Cerebellar cortex (tissue), 1 donor: Measurements from ENCODE around the gene NDOR1.

ENCODE experiments used
- DNase-seq: peaks from one replicate; pipeline ENCODE4 v3.0.0-alpha.2; 2015; ENCODE audit warnings: low spot score

The NDOR1 gene

GRCh38 chr9:137205126-137206069 is at the start of gene NDOR1, which contains the start of gene TMEM203:
NDOR1 (plus strand) TSS chr9:137205700; CDS start chr9:137205778, 78 bp downstream.
TMEM203 (minus strand) TSS chr9:137205648; CDS start chr9:137205414, 234 bp downstream.
- peak; percentile 88 for DNase-seq

- DNase-seq = no peak
These were observed 48.7 kb upstream of the NDOR1 start for GRCh38 chr9:137156567-137157375.

- peak; percentile 92 for DNase-seq
These were observed 47.7 kb upstream of the NDOR1 start for GRCh38 chr9:137157618-137158415.

DNA sequence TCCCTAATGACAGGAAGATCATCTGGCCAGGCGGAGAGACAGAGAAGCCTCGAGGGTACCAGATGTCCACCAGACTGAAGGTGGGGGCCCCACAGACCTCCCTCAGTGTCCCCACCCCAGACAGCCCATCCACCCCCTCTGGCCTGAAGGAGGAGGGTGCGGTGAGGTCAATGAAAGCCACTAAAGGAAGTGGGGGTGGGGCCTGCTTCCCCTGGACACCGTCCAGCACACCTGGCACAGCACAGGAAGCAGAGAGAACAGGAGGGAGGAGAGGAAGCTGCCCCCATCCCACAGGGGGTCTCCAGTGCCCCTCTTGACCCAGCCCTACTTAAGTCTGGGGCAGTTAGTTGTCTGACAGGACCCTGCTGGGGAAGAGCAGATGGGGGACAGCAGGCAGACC is 46.9 kb upstream of the NDOR1 start:
- no peak for DNase-seq

GRCh38 chr9:137159105-137160053 is 46.1 kb upstream of the NDOR1 start:
- no peak for DNase-seq

DNA sequence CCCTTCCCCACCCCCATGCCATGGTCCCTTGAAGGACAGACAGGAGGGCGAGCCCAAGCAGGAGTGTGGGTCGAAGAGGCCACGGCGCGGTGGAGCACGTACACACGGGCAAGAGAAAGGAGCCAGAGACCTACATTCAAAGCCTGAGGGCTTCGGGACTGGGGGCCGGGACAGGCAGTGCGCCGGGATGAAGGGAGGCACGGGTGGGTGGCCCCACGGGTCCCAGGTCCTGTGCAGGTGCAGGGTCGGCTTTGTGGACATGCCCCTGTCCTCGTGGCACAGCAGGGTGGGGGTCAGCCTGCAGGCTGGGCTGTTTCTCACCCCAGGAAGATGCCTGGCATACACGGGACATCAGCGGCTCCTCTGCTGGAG is 45.5 kb upstream of the NDOR1 start:
- DNase-seq = no peak

DNA sequence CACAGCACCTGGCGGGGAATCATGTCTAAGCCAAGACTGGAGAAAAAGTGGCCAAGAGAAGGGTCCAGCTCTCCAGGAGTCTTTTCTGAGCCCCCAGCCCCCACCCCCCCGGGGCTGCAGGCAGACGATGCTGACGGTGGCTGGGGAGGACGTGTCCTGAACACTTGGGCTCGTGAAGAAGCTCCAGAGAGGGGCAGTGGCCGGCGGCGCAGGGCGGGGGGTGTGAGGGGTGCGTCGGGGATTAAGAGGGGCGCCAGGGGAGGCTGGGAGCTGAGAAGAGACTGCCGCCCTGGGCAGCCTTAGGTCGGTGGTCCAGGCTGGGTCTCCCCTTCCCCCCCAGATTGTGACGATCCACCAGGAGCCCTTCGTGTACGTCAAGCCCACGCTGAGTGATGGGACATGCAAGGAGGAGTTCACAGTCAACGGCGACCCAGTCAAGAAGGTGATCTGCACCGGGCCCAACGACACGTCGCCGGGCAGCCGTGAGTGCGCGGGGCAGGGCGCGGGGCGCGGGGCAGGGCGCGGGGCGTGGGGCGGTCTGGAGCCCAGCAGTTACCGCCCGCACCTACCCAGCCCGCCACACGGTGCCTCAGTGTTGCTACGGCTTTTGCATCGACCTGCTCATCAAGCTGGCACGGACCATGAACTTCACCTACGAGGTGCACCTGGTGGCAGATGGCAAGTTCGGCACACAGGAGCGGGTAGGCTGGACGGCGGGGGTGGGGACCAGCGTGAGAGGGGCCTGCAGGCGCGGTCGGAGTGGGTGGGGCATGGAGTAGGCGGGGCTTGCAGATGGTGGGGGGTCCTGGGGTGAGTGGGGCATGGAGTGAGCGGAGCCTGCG is 44.6 kb upstream of the NDOR1 start:
- no peak for DNase-seq

- no peak for DNase-seq
These were observed 43.7 kb upstream of the NDOR1 start for GRCh38 chr9:137161558-137162486.

DNA sequence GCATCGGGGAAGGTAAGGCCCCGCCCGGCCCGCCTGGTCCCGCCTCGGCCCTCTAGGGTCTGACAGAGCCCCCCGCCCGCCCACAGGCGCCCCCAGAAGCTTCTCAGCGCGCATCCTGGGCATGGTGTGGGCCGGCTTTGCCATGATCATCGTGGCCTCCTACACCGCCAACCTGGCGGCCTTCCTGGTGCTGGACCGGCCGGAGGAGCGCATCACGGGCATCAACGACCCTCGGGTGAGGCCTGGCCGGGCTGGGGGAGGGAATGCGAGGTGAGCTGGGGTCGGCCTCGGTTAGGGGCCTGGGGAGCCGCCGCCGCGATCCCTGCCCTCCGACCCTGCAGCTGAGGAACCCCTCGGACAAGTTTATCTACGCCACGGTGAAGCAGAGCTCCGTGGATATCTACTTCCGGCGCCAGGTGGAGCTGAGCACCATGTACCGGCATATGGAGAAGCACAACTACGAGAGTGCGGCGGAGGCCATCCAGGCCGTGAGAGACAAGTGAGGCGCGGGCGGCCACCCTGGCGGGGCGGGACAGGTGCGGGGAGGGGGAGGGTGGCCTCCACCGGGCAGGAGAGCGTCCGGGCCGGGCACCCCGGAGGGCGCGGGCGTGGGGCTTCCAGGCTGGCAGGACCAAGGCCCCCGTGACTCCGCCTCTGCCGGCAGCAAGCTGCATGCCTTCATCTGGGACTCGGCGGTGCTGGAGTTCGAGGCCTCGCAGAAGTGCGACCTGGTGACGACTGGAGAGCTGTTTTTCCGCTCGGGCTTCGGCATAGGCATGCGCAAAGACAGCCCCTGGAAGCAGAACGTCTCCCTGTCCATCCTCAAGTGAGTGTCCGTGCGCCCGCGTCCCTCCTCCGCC is 42.8 kb upstream of the NDOR1 start:
- DNase-seq = no peak

DNA sequence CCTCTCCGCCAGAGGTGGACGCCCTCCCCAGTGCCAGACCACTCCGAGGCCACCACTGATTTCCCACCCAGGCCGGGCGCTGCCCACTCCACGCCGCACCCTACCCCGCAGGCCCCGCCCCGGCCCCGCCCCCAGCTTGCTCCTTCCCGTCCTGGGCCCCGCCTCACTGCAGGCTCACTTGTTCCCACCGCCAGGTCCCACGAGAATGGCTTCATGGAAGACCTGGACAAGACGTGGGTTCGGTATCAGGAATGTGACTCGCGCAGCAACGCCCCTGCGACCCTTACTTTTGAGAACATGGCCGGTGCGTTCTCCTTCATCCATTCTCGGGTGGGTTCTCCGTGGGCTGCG is 42.2 kb upstream of the NDOR1 start:
- no peak for DNase-seq

DNA sequence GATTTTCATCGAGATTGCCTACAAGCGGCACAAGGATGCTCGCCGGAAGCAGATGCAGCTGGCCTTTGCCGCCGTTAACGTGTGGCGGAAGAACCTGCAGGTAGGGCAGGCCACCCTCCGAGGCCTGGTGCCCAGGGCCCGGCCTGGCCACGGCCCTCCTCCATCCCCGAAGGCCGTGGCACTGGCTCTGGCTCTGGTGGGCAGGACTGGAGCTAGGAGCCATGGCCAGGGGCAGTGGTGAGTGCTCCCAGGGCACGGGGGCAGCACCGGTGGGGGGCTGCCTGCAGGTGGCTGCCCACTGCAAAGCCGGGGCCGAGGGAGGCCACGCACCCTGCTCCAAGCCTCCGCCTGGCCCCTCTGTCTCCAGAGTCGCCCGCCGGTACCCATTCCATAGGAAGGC is 41.7 kb upstream of the NDOR1 start:
- DNase-seq = no peak

- DNase-seq = no peak
These were observed 40.9 kb upstream of the NDOR1 start for GRCh38 chr9:137164370-137165249.

DNA sequence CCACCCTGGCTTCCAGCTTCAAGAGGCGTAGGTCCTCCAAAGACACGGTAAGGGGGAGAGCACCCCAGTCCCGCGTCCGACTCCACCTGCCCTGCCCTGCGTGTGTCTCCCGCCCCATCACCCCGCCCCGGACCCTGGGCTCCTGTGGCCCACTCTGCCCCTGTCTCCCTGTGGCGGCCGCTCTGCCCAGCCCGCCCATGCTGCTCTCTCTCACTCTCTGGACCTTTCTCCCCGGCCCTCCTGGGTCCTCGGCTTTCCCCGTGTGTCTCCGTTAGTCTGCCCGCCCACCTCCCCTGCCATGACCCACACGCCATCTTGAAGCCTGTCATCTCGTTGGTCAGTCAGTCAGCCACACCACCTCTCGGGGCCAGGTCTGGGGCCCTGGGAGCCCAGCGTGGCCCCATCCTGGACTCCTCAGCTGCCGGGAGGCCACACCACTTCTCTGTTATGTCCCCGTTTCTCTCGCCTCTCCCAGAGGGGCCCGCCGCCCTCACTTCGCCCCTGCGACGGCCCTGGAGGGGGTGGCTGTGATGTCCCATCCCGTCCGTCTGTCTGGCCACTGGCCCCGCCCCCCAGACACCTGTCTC is 40.2 kb upstream of the NDOR1 start:
- DNase-seq = no peak

- DNase-seq = peak; percentile 64
These were observed 38.9 kb upstream of the NDOR1 start for GRCh38 chr9:137166380-137167229.

DNA sequence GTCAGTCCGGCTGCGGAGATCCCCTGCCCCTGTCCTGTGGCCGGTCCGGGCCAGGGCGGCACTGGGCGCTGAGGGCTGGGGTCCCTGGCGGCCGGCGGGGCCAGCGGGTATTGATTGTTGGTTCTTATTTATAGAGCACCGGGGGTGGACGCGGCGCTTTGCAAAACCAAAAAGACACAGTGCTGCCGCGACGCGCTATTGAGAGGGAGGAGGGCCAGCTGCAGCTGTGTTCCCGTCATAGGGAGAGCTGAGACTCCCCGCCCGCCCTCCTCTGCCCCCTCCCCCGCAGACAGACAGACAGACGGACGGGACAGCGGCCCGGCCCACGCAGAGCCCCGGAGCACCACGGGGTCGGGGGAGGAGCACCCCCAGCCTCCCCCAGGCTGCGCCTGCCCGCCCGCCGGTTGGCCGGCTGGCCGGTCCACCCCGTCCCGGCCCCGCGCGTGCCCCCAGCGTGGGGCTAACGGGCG is 38.2 kb upstream of the NDOR1 start:
- DNase-seq = peak; percentile 32
